Esophagus squamous epithelium (tissue), 4 donors: Measurements from ENCODE around the gene ATF7IP.

Source experiments
- POLR2A ChIP-seq, 4 donors: fragments of 450-650 bp; IDR thresholded peaks; one replicate each; pipeline ENCODE4 v1.6.1; 2017; ENCODE audit warnings: antibody characterized with exemption in 4 of 4, mild to moderate bottlenecking in 4 of 4, moderate library complexity in 3 of 4
- TF ChIP-seq, protein P1 (sequence below), 6 experiments: fragments of 450-650 bp in 4 of 6; fragments of 200-600 bp in 2 of 6; sonication (generic) in 2 of 6; IDR thresholded peaks; one replicate each; pipeline ENCODE4 v1.5.1; 2016 to 2019; ENCODE audit warnings: antibody characterized with exemption in 6 of 6, mild to moderate bottlenecking in 4 of 6, moderate library complexity in 4 of 6

DNA sequence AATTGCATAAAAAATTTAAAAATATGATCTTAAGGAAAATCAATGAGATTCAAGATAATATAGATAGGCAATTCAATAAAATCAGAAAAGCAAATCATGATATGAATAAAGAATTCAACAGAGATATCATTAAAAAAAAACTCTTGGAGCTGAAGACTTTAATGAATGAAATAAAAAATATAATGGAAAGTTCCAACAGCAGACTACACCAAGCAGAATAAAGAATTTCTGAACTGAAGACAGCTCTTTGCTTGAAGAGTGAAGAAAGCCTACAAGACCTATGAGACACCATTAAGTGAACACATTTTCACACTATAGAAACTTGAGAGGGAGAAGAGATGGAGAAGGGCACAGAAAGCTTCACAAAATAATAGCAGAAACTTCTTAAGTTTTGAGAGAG, 156.3 kb downstream of the ATF7IP start:
- TF ChIP-seq, protein P1, sequence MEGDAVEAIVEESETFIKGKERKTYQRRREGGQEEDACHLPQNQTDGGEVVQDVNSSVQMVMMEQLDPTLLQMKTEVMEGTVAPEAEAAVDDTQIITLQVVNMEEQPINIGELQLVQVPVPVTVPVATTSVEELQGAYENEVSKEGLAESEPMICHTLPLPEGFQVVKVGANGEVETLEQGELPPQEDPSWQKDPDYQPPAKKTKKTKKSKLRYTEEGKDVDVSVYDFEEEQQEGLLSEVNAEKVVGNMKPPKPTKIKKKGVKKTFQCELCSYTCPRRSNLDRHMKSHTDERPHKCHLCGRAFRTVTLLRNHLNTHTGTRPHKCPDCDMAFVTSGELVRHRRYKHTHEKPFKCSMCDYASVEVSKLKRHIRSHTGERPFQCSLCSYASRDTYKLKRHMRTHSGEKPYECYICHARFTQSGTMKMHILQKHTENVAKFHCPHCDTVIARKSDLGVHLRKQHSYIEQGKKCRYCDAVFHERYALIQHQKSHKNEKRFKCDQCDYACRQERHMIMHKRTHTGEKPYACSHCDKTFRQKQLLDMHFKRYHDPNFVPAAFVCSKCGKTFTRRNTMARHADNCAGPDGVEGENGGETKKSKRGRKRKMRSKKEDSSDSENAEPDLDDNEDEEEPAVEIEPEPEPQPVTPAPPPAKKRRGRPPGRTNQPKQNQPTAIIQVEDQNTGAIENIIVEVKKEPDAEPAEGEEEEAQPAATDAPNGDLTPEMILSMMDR (IDR thresholded peaks at IDR 0.05), result no peak
- TF ChIP-seq POLR2A (IDR thresholded peaks at IDR 0.05), result no peak
